Stimulated activated CD4-positive, alpha-beta T cell treated with anti-CD3 and anti-CD28 coated beads, Interleukin-2, amount 100 ng/mL, for 24 hours (primary cell): ENCODE results near the gene CA6.
"Not testable (repeated sequence)": the region's sequence is repeated elsewhere in the genome, so short reads cannot be mapped to it uniquely, and the experiment has no call there.

ENCODE experiments used
- DNase-seq, 2 donors: peaks; one replicate each; pipeline ENCODE4 v3.0.0-alpha.2; 2020

CA6 gene

GRCh38 chr1:8970870-8971337, 25.2 kb downstream of the CA6 start:
- peak; percentile 42 for DNase-seq

GRCh38 chr1:8974551-8974950, 28.9 kb downstream of the CA6 start:
- no peak for DNase-seq

- no peak for DNase-seq
Observed at GRCh38 chr1:8976338-8976737, 30.7 kb downstream of the CA6 start.

- DNase-seq, result no peak
Observed at GRCh38 chr1:8976896-8977450, 31.3 kb downstream of the CA6 start.

GRCh38 chr1:8980656-8981055, 35.0 kb downstream of the CA6 start:
- no peak for DNase-seq

GRCh38 chr1:8981169-8981568, 35.5 kb downstream of the CA6 start:
- DNase-seq, result no peak

GRCh38 chr1:8984203-8984602, 38.5 kb downstream of the CA6 start:
- no peak for DNase-seq

- DNase-seq, result no peak
Observed at GRCh38 chr1:8984990-8985389, 39.3 kb downstream of the CA6 start.

GRCh38 chr1:8985915-8986813, 40.5 kb downstream of the CA6 start:
- DNase-seq, result no peak

GRCh38 chr1:8986814-8987190, 41.1 kb downstream of the CA6 start:
- DNase-seq, result no peak

GRCh38 chr1:8987881-8988617, 42.4 kb downstream of the CA6 start:
- DNase-seq, result peak; percentile 79

- no peak for DNase-seq
Observed at GRCh38 chr1:8988618-8988967, 42.9 kb downstream of the CA6 start.

- no peak for DNase-seq
Observed at GRCh38 chr1:8989061-8989460, 43.4 kb downstream of the CA6 start.

GRCh38 chr1:8989821-8990220, 44.2 kb downstream of the CA6 start:
- DNase-seq, result no peak

- DNase-seq, result no peak
Observed at GRCh38 chr1:8992936-8993687, 47.4 kb downstream of the CA6 start.

- not testable (repeated sequence) for DNase-seq
Observed at GRCh38 chr1:8993962-8994675, 48.5 kb downstream of the CA6 start.

- not testable (repeated sequence) for DNase-seq
Observed at GRCh38 chr1:9001534-9002214, 56.0 kb downstream of the CA6 start.

GRCh38 chr1:9002215-9002560, 56.5 kb downstream of the CA6 start:
- not testable (repeated sequence) for DNase-seq

- no peak for DNase-seq
Observed at GRCh38 chr1:9004031-9004699, 58.5 kb downstream of the CA6 start.

GRCh38 chr1:9004700-9005394, 59.2 kb downstream of the CA6 start:
- peak; percentile 90 to 91 for DNase-seq

- DNase-seq, result no peak
Observed at GRCh38 chr1:9005395-9005708, 59.7 kb downstream of the CA6 start.
